Gastroesophageal sphincter (tissue), 3 donors: Measurements from ENCODE around the gene MYL6.

Experiments used
- POLR2AphosphoS5 ChIP-seq: sonication (generic); formaldehyde crosslinking; IDR thresholded peaks from one replicate; pipeline ENCODE4 v1.6.1; 2017; ENCODE audit warnings: antibody characterized with exemption
- TF ChIP-seq, protein P1 (sequence below), 4 experiments: fragments of 200-600 bp in 2 of 4; fragments of 450-650 bp in 2 of 4; sonication (generic) in 1 of 4; IDR thresholded peaks; one replicate each; pipeline ENCODE4 v1.5.1; 2017 to 2019; ENCODE audit warnings: antibody characterized with exemption in 4 of 4, mild to moderate bottlenecking in 2 of 4, moderate library complexity in 2 of 4

DNA sequence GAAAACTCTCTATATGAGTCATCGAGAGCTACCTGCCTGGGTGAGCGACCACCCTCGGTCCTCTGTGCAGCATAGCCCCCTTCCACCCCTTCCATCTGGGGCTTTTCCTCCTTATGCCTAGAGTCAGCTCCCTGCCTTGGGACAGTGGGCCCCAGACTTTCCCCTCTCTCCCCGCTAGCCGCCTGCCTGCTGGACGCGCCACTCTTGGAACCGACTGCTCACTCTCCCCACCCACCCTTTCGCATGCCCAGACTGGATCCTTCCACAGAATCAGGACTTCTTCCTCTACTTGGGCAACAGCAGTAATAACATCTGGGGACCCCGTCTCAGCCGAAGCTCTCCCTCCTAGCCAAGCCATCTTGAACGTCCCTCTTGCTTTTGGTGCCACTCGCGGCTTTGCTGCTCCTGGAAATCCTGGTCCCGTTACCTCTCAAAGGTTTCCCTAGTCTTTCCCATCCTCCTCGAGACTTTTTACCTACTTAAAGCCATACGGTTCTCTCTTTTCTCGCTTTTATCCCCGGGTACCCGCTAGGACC lies 29.4 kb upstream of the MYL6 start:
- TF ChIP-seq, protein P1, sequence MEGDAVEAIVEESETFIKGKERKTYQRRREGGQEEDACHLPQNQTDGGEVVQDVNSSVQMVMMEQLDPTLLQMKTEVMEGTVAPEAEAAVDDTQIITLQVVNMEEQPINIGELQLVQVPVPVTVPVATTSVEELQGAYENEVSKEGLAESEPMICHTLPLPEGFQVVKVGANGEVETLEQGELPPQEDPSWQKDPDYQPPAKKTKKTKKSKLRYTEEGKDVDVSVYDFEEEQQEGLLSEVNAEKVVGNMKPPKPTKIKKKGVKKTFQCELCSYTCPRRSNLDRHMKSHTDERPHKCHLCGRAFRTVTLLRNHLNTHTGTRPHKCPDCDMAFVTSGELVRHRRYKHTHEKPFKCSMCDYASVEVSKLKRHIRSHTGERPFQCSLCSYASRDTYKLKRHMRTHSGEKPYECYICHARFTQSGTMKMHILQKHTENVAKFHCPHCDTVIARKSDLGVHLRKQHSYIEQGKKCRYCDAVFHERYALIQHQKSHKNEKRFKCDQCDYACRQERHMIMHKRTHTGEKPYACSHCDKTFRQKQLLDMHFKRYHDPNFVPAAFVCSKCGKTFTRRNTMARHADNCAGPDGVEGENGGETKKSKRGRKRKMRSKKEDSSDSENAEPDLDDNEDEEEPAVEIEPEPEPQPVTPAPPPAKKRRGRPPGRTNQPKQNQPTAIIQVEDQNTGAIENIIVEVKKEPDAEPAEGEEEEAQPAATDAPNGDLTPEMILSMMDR (IDR thresholded peaks at IDR 0.05), result no peak
- no peak for TF ChIP-seq POLR2AphosphoS5
